Keratinocyte (primary cell): ENCODE data around the gene CAP1. TPM values are rescaled to one million over a fixed set of nuclear protein-coding genes. Genes with fewer than 3 reads are reported as not detected.
"Not testable (repeated sequence)": the region's sequence is repeated elsewhere in the genome, so short reads cannot be mapped to it uniquely, and the experiment has no call there.

Experiments
- DNase-seq: peaks from one replicate; pipeline ENCODE4 v3.0.0-alpha.2; 2011; ENCODE audit warnings: low read depth, missing footprints, low spot score
- FAIRE-seq: peaks from 2 replicates; lab custom pipeline; 2011; peaks lifted over from hg19 to GRCh38; lab: Jason Lieb, UNC
- H2AFZ ChIP-seq: 2 replicates; pipeline ENCODE4 v1.6.0; 2012; ENCODE audit warnings: low read length, control low read depth, inconsistent platforms; ENCODE audit not compliant: control insufficient read depth
- H3K27ac ChIP-seq: 2 replicates; pipeline ENCODE4 v1.5.1; 2011; ENCODE audit warnings: low read length; ENCODE audit not compliant: control insufficient read depth, insufficient read depth
- H3K27me3 ChIP-seq: 3 replicates; pipeline ENCODE4 v1.6.0; 2011; ENCODE audit warnings: low read length; ENCODE audit not compliant: control insufficient read depth, insufficient read depth; ENCODE audit errors: extremely low read depth
- H3K36me3 ChIP-seq, 2 experiments: 2 replicates in 1 of 2; 3 replicates in 1 of 2; pipeline ENCODE4 v1.5.1; 2011; ENCODE audit warnings: low read length in 2 of 2, mild to moderate bottlenecking in 1 of 2; ENCODE audit not compliant: control insufficient read depth in 2 of 2, insufficient read depth in 2 of 2; ENCODE audit errors: extremely low read depth in 1 of 2
- H3K4me1 ChIP-seq: 3 replicates; pipeline ENCODE4 v1.5.1; 2011; ENCODE audit warnings: low read length; ENCODE audit not compliant: control insufficient read depth, insufficient read depth; ENCODE audit errors: extremely low read depth
- H3K4me2 ChIP-seq: 3 replicates; pipeline ENCODE4 v1.6.0; 2011; ENCODE audit warnings: low read depth, low read length; ENCODE audit not compliant: control insufficient read depth, insufficient read depth; ENCODE audit errors: extremely low read depth
- H3K4me3 ChIP-seq, 3 experiments: fragments of 200-600 bp in 1 of 3; sonication (generic) in 1 of 3; 2 replicates in 2 of 3; 3 replicates in 1 of 3; pipeline ENCODE4 v1.5.1; 2011 to 2016; ENCODE audit warnings: low read length in 3 of 3, mild to moderate bottlenecking in 3 of 3, control low read depth in 2 of 3, inconsistent platforms in 1 of 3, low read depth in 1 of 3, mixed read lengths in 1 of 3, mixed run types in 1 of 3, moderate library complexity in 1 of 3; ENCODE audit not compliant: control insufficient read depth in 2 of 3, insufficient read depth in 2 of 3; ENCODE audit errors: extremely low read depth in 1 of 3
- H3K79me2 ChIP-seq: 2 replicates; pipeline ENCODE4 v1.6.0; 2012; ENCODE audit warnings: low read length; ENCODE audit not compliant: control insufficient read depth, insufficient read depth
- H3K9ac ChIP-seq: 3 replicates; pipeline ENCODE4 v1.6.0; 2011; ENCODE audit warnings: low read length; ENCODE audit not compliant: control insufficient read depth, insufficient read depth; ENCODE audit errors: extremely low read depth
- H3K9me1 ChIP-seq: 3 replicates; pipeline ENCODE4 v1.6.0; 2011; ENCODE audit warnings: low read length; ENCODE audit not compliant: control insufficient read depth, insufficient read depth; ENCODE audit errors: extremely low read depth
- H3K9me3 ChIP-seq: 2 replicates; pipeline ENCODE4 v1.5.1; 2012; ENCODE audit warnings: low read depth, low read length; ENCODE audit not compliant: control insufficient read depth
- H4K20me1 ChIP-seq: 3 replicates; pipeline ENCODE4 v1.6.0; 2011; ENCODE audit warnings: low read length; ENCODE audit not compliant: control insufficient read depth, insufficient read depth; ENCODE audit errors: extremely low read depth
- CTCF ChIP-seq, 3 experiments: IDR thresholded peaks in 1 of 3; conservative IDR thresholded peaks in 1 of 3; optimal IDR thresholded peaks in 1 of 3; 2 replicates in 2 of 3; 3 replicates in 1 of 3; pipeline versions ENCODE3 to v1.5.1; 2011; ENCODE audit warnings: low read length in 3 of 3, mild to moderate bottlenecking in 3 of 3, moderate library complexity in 2 of 3, control low read depth in 1 of 3, inconsistent platforms in 1 of 3; ENCODE audit not compliant: insufficient read depth in 2 of 3; ENCODE audit errors: extremely low read depth in 1 of 3
- EZH2 ChIP-seq: IDR thresholded peaks from one replicate; pipeline ENCODE4 v1.6.1; 2012; ENCODE audit warnings: inconsistent platforms, mild to moderate bottlenecking, low read length, moderate library complexity
- dilution Hi-C: fragments of 300-500 bp; cut with MboI; formaldehyde crosslinking; loops from one replicate; pipeline ENCODE4 v1.7.0; 2020; ENCODE audit warnings: low sequenced_read_pairs; ENCODE audit not compliant: extremely low pct_ligation_motif_present
- polyA plus RNA-seq, 5 experiments: library from polyadenylated mRNA; depleted of rRNA in 3 of 5; stranded (reverse) in 3 of 5; stranded (forward) in 1 of 5; unstranded in 1 of 5; fragments of >200 nt; gene quantifications; 1 replicate in 1 of 5; 2 replicates in 3 of 5; 3 replicates in 1 of 5; pipeline versions ENCODE4 v1.2.1 to v1.2.3, GENCODE V29; 2011 to 2012; ENCODE audit warnings: missing spikeins in 2 of 5, low read depth in 1 of 5, low replicate concordance in 1 of 5

The CAP1 gene
- polyA plus RNA-seq, 1 donor (not counting 4 experiments of a cell fraction or from before 2014, with no cell fraction given) = 959 TPM

GRCh38 chr1:40003156-40004093 is 37.1 kb upstream of the CAP1 start:
- Histone ChIP-seq H3K4me1 (peaks cover 18% of the 10 kb centered on the region), H3K4me3 (no peak overlapping the region), H3K27ac (no peak overlapping the region), H3K9me3 (no peaks in the 10 kb centered on the region), H3K9me1 (no peaks in the 10 kb centered on the region), H3K4me2 (no peak overlapping the region), H3K79me2 (no peaks in the 10 kb centered on the region), H2AFZ (no peak overlapping the region), H3K27me3 (no peaks in the 10 kb centered on the region), H4K20me1 (no peaks in the 10 kb centered on the region), H3K36me3 (no peaks in the 10 kb centered on the region), H3K9ac (no peak overlapping the region)
- DNase-seq (no peak), FAIRE-seq (no peak)
- TF ChIP-seq CTCF (optimal IDR thresholded peaks at IDR 0.05 in 1 of 3, IDR thresholded peaks at IDR 0.05 in 1 of 3, conservative IDR thresholded peaks at IDR 0.05 in 1 of 3; ENCODE audit: extremely low read depth in 1 of 3, insufficient read depth in 2 of 3, low read length in 3 of 3) (no peak), EZH2 (no peak)
- dilution Hi-C loops = no loop called here

DNA sequence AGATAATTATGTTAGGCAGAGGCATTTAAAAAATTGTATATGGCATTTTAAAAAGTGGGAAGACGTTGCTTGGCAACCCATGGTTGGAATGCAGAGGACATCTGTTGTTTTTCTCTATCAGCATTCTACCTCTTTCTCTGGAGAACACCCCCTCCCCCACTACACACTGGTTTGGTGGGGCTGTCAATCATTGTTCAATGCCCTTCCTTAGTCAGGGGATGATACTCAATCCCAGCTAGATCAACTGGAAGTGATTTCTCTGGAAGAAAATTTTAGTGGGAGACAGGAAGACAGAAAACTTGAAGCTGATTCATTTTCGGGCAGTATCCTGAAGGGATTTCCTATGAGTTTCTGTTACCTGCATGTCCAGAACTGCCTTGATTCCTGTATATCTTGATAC is 35.7 kb upstream of the CAP1 start:
- Histone ChIP-seq H3K27me3 (no peaks in the 10 kb centered on the region), H3K9ac (peak overlapping the region; percentile 58), H3K9me1 (no peaks in the 10 kb centered on the region), H3K4me1 (peaks cover 18% of the 10 kb centered on the region), H2AFZ (peak overlapping the region; percentile 62), H3K4me3 (peak overlapping the region in 2 of 3 experiments; percentile 12 to 47), H3K79me2 (no peaks in the 10 kb centered on the region), H3K27ac (peak overlapping the region; percentile 75), H3K9me3 (no peaks in the 10 kb centered on the region), H4K20me1 (no peaks in the 10 kb centered on the region), H3K4me2 (peak overlapping the region; percentile 79), H3K36me3 (no peaks in the 10 kb centered on the region)
- FAIRE-seq = peak; percentile 60
- no peak for TF ChIP-seq CTCF (optimal IDR thresholded peaks at IDR 0.05 in 1 of 3, IDR thresholded peaks at IDR 0.05 in 1 of 3, conservative IDR thresholded peaks at IDR 0.05 in 1 of 3; ENCODE audit: extremely low read depth in 1 of 3, insufficient read depth in 2 of 3, low read length in 3 of 3)
- TF ChIP-seq EZH2 = no peak
- dilution Hi-C loops = no loop called here
- no peak for DNase-seq

DNA sequence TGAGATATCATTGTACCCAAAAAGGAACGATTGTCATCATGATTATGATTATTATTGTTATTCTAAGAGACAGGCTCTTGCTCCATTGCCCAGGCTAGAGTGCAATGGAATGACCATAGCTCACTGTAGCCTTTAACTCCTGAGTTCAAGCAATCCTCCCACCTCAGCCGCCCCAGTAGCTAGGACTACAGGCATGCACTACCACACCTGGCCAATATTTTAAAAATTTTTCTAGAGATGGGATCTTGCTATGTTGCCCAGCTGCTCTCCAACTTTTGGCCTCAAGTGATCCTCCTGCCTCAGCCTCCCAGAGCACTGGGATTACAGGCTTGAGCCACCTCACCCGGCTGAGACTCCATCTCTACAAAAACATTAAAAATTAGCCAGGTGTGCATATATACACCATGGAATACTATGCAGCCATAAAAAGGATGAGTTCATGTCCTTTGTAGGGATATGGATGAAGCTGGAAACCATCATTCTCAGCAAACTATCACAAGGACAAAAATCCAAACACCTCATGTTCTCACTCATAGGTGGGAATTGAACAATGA is 33.0 kb upstream of the CAP1 start:
- H4K20me1 ChIP-seq, H2AFZ ChIP-seq, H3K4me2 ChIP-seq, H3K79me2 ChIP-seq, H3K27me3 ChIP-seq, H3K9ac ChIP-seq, H3K27ac ChIP-seq, FAIRE-seq, H3K9me1 ChIP-seq, H3K9me3 ChIP-seq, H3K36me3 ChIP-seq, H3K4me3 ChIP-seq, dilution Hi-C loops, DNase-seq: not testable (repeated sequence)
- H3K4me1 ChIP-seq = peaks cover 18% of the 10 kb centered on the region
